Measurements from ENCODE around the gene TMCC1. TPM values are rescaled to one million over a fixed set of nuclear protein-coding genes. Genes with fewer than 3 reads are reported as not detected.

TMCC1 gene
- total RNA-seq, 2 experiments from 2014 or later: 17.6 to 17.8 TPM

DNA sequence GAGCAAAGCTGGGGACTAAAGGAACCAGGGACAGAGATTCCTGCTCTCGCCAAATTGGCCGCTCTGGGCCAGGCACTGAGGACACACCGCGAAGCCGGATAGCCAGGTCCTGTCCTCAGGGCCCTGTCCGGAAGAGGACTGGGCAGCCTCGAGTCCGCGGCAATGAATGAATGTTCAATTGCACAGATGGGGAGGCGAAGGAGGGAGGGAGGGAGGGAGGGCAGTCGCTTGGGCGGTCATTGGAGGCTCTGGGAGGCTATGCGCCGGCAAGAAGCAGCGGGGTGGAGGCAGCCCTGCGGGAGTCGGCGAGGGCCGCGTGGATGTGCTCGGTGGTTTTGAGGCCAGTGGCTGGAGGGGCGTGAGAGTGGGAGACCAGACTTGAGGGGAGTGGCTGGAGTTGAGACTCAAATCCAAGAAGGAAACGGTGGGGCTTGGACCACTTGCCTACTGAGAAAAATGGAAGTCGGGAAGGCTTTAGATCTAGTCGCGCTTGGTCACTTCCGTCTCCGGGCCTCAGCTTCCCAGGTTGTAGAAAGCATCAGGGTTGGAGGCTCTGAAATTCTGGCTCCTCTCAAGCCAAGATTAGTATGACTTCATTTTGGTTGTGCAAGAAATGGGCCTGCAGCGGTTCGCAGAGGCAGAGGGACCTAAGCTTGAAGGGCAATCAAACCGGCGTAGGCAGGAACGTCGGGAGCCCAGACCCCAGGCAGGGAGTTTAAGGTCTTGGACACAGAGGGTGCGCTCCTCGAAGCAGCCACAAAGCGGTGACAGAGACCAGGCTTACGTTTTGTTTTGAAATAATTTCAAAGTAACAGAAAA lies 266.0 kb downstream of the TMCC1 start:
- ATAC-seq: peak; percentile 46
- H3K27ac Mint-ChIP-seq: peak overlapping the region; percentile 77

DNA sequence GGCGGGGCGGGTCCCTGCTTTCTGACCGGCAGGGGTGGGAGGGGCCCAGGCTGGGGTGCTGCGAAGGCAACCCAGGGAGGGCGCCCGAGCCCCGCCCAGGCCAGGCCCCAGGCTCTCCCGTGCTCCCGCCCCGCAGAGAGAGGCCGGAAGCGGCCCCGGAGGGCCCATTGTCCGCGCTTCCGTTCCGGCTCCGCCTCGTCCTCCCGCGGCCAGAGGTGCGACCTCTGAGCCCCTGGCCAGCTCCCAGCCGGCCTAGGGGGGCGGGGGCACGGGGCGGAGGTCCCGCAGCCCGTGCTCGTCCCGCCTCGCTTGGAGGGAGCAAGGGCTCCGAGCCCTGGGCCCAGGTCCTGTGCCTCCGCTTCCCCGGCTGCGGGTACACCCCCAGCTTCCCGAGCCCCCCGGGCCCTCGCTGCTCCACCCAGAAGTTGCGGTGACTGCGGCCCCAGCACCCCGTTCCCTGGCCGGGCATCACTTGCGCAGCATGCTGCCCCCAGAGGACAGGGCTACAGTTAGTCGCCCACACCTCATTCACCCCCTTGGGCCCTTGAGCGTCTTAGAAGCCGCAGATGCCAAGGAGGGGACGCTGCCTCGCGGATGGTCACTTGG lies 266.7 kb downstream of the TMCC1 start:
- peaks cover 7% of the 10 kb centered on the region for H3K27me3 Mint-ChIP-seq
- H3K27ac Mint-ChIP-seq: peak overlapping the region; percentile 77
- peak overlapping the region; percentile 82 for H3K4me3 Mint-ChIP-seq
- DNase-seq: peak; percentile 85
- peaks cover 20% of the 10 kb centered on the region for H3K4me1 Mint-ChIP-seq
- ATAC-seq: peak; percentile 96
- H3K36me3 Mint-ChIP-seq: no peaks in the 10 kb centered on the region
- H3K9me3 Mint-ChIP-seq (ENCODE audit: low read depth): no peaks in the 10 kb centered on the region
- CTCF ChIA-PET: interaction anchor here (0.9 to 2.8 kb wide), 10 partner anchors 8 to 316 kb away, joined by 3 to 28 read pairs (median 3); no protein-coding TSS in a partner anchor

More for the DNA sequence above, 266.0 kb downstream of the TMCC1 start:
- DNase-seq: peak; percentile 78
- Mint-ChIP-seq H3K36me3 (no peaks in the 10 kb centered on the region), H3K9me3 (ENCODE audit: low read depth) (no peaks in the 10 kb centered on the region), H3K4me1 (peaks cover 20% of the 10 kb centered on the region), H3K4me3 (peak overlapping the region; percentile 82), H3K27me3 (peaks cover 7% of the 10 kb centered on the region)
- CTCF ChIA-PET: interaction anchor here (0.7 to 2.8 kb wide), 23 partner anchors 9 to 478 kb away, joined by 3 to 28 read pairs (median 3); partner anchors contain the start of genes IFT122 and MBD4

DNA sequence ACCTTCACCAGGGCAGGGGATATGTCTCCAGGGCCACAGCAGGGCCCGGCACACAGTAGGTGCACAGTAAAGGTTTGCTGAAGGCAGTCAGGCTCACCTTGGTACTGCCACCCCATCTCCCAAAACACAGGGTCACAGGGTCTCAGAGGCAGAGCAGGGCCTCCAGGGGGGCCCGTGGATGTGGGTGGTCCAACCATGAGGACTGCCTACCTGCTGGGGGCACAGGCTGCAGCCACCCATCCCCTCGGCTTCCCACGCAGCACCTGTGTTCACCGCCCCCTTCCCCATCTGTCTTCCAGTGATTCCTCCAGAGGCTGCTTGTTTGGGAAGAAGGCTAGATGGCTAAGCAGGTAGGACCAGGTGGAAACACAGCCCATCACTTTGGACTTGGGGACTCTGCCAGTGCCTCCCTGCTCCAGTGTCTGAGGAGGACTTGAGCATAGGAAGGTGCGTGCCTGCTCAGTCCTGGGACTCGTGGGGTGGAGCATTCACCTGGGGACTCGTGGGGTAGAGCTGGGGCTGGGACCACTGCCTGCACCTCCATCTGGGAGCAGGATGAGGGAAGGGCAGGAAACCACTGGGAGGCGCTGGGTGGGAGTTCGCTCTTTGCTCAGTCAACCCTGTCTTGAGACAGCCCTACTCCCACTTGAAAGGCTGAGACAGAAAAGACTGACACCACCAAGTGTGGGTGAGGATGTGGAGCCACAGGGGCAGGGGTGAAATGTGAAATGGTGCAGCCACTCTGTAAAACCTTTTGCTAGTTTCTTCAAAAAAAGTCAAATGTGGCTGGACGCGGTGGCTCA lies 268.2 kb downstream of the TMCC1 start:
- ATAC-seq (no peak), DNase-seq (no peak)
- Mint-ChIP-seq H3K27ac (no peak overlapping the region), H3K4me3 (no peak overlapping the region), H3K27me3 (peaks cover 7% of the 10 kb centered on the region), H3K4me1 (peaks cover 20% of the 10 kb centered on the region), H3K36me3 (no peaks in the 10 kb centered on the region), H3K9me3 (ENCODE audit: low read depth) (no peaks in the 10 kb centered on the region)
- CTCF ChIA-PET: interaction anchor here (0.7 to 2.8 kb wide), 2 partner anchors 134 to 152 kb away, joined by 3 to 28 read pairs; no protein-coding TSS in a partner anchor

GRCh38 chr3:129624347-129625071 lies 269.0 kb downstream of the TMCC1 start:
- Mint-ChIP-seq H3K27ac (no peak overlapping the region), H3K9me3 (ENCODE audit: low read depth) (no peaks in the 10 kb centered on the region), H3K4me1 (peaks cover 20% of the 10 kb centered on the region), H3K4me3 (no peak overlapping the region), H3K27me3 (peaks cover 7% of the 10 kb centered on the region), H3K36me3 (no peaks in the 10 kb centered on the region)
- DNase-seq (no peak), ATAC-seq (no peak)
- CTCF ChIA-PET: no interaction called here

DNA sequence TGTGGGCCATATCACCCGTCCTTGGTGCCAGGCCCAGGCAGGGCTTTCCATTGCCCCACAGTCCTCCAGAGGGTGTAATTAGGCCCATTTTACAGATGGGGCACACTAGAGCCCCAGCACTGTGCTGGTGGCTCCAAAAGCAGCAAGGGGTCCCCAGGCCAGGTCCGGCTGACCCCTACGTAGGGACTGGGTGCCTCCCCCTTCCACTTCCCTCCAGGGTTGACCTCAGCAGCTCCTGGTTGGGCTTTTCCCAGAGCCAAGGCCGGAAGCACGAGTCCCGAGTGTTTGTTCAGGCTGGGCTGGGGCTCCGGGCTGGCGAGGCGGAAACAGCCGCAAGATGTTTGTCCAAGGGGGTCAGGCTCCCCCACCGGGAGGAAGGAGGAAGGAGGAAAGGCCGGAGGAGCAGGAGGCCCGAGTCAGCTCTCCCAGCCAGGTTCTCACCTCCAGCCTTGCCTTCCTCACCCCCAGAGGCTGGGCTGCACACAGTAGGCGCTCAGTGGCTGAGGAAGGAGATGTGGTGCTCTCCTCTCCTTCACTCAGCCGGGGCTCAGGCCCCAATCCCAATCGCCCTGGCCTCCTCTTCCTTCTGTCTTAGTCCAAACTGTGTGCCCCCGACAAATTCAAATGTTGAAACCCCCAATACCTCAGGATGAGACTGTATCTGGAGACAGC lies 269.9 kb downstream of the TMCC1 start:
- no peaks in the 10 kb centered on the region for H3K9me3 Mint-ChIP-seq (ENCODE audit: low read depth)
- ATAC-seq (no peak), DNase-seq (no peak)
- H3K4me1 Mint-ChIP-seq: peaks cover 22% of the 10 kb centered on the region
- H3K4me3 Mint-ChIP-seq: no peak overlapping the region
- no peak overlapping the region for H3K27ac Mint-ChIP-seq
- H3K27me3 Mint-ChIP-seq: peaks cover 11% of the 10 kb centered on the region
- CTCF ChIA-PET: no interaction called here
- H3K36me3 Mint-ChIP-seq: no peaks in the 10 kb centered on the region

GRCh38 chr3:129622933-129623332 lies 270.6 kb downstream of the TMCC1 start:
- no peak overlapping the region for H3K4me3 Mint-ChIP-seq
- H3K27me3 Mint-ChIP-seq: peaks cover 9% of the 10 kb centered on the region
- CTCF ChIA-PET: no interaction called here
- ATAC-seq: no peak
- H3K9me3 Mint-ChIP-seq (ENCODE audit: low read depth): no peaks in the 10 kb centered on the region
- H3K36me3 Mint-ChIP-seq: no peaks in the 10 kb centered on the region
- DNase-seq: no peak
- no peak overlapping the region for H3K27ac Mint-ChIP-seq
- H3K4me1 Mint-ChIP-seq: peaks cover 21% of the 10 kb centered on the region

- no peak overlapping the region for H3K27ac Mint-ChIP-seq
- H3K4me3 Mint-ChIP-seq: no peak overlapping the region
- CTCF ChIA-PET: no interaction called here
- H3K27me3 Mint-ChIP-seq: peaks cover 9% of the 10 kb centered on the region
- peaks cover 16% of the 10 kb centered on the region for H3K4me1 Mint-ChIP-seq
- no peaks in the 10 kb centered on the region for H3K36me3 Mint-ChIP-seq
- H3K9me3 Mint-ChIP-seq (ENCODE audit: low read depth): no peaks in the 10 kb centered on the region
- DNase-seq (no peak), ATAC-seq (no peak)
Observed at GRCh38 chr3:129622226-129622874, 271.2 kb downstream of the TMCC1 start.

- Mint-ChIP-seq H3K27me3 (peaks cover 9% of the 10 kb centered on the region), H3K9me3 (ENCODE audit: low read depth) (no peaks in the 10 kb centered on the region), H3K27ac (no peak overlapping the region), H3K36me3 (no peaks in the 10 kb centered on the region), H3K4me1 (peaks cover 14% of the 10 kb centered on the region), H3K4me3 (no peak overlapping the region)
- ATAC-seq (no peak), DNase-seq (no peak)
- CTCF ChIA-PET: interaction anchor here (0.6 kb wide), 1 partner anchor 129 kb away, joined by 3 read pairs; no protein-coding TSS in a partner anchor
Observed at GRCh38 chr3:129621626-129622225, 271.8 kb downstream of the TMCC1 start.

DNA sequence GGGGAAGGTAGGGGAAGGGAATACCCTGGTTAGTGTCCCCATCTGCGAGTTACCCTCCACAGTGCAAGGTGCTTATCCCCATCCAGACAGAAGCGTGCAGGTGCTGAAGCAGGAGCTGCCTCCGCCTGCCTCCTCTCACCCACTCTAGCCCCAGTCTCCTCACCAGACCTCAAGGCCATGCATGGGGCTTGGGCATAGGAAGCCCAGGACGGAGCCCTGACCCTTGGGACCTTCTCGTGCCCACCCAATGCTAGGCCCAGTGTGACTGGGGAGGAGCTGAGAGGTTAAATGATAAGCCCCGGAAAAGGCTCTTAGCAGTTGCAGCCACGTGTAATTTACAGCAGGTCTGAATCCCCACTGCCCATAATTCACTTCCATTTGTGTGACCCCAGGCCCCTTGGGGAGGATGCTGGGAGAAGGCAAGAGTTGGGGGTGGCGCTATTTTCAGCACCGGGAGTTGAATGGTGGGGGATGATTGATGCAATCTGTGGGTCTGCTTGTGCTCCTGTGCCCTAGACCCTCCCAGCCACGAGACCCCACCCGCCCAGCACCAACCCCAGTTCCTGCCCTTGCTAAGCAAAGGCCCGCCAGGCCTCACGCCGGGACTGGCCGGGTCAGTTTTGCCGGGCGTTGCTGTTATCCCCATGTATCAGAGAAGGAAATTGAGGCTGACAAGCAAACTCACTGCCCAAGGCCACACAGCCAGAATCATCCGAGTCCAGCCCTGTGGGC lies 272.5 kb downstream of the TMCC1 start:
- Mint-ChIP-seq H3K9me3 (ENCODE audit: low read depth) (no peaks in the 10 kb centered on the region), H3K4me3 (no peak overlapping the region), H3K4me1 (peaks cover 8% of the 10 kb centered on the region), H3K27me3 (peaks cover 9% of the 10 kb centered on the region), H3K36me3 (no peaks in the 10 kb centered on the region), H3K27ac (no peak overlapping the region)
- no peak for ATAC-seq
- DNase-seq: no peak
- CTCF ChIA-PET: interaction anchor here (0.6 kb wide), 1 partner anchor 130 kb away, joined by 3 read pairs; no protein-coding TSS in a partner anchor

DNA sequence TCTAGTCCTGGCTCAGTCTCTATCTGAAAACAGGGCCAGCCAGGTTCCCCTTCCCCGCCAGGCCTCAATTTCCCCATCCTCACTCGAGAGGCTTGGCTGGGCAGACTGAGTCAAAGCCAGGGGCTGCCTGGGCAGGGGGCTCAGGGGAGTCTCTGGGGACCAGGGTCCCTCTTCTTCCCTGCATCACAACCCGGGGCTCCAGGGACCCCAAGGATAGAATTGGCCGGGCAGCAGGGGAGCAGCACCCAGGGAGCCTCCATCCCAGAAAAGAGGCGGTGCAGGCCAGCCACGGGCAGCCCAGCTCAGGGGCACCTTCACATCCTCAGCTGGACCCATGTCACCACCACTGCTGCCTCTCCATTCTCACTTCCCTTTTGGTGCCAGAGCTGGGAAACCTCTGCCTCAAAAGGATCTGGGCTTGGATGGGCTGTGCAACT lies 273.8 kb downstream of the TMCC1 start:
- ATAC-seq (no peak), DNase-seq (no peak)
- Mint-ChIP-seq H3K36me3 (no peaks in the 10 kb centered on the region), H3K27ac (no peak overlapping the region), H3K4me1 (peaks cover 5% of the 10 kb centered on the region), H3K27me3 (peaks cover 5% of the 10 kb centered on the region), H3K9me3 (ENCODE audit: low read depth) (no peaks in the 10 kb centered on the region), H3K4me3 (no peak overlapping the region)
- CTCF ChIA-PET: no interaction called here

DNA sequence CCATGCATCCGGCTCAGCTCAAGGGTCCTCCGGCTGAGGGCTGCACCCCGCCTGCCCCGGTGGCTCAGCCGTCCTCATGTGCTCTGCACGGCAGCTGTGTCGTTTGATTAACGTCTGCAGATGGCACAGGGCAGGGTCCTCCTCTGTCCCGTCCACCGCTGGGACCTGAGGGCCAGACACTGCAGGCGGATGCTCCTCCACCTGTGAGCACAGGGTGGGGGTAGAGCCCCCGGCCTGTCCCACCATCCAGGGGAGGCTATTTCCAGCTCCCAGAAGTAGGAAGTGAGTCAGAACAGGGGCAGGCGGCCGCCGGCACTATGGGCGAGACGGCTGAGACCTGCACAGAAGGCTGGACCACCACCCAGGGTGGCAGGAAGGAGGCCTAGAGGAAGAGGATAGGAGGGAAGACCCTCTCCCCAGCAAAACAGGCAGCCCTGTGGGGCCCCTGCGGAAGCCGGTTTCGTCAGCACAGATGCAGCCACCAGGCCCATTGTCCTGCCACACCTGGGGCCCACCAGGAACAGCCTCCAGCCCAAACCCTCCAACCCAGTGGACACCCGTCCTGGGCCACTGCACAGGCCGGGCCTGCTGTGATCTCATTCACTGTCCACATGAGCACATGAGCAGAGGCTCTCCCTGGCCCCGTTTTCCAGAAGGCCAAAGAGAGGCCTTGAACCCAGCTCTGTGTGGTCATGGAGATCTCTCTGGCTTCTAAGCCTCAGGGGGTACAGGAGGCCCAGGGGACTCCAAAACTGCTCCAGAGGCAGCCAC lies 274.4 kb downstream of the TMCC1 start:
- no peak overlapping the region for H3K27ac Mint-ChIP-seq

More for the DNA sequence above, 274.4 kb downstream of the TMCC1 start:
- Mint-ChIP-seq H3K4me1 (peaks cover 5% of the 10 kb centered on the region), H3K36me3 (no peaks in the 10 kb centered on the region), H3K4me3 (no peak overlapping the region), H3K27me3 (peaks cover 5% of the 10 kb centered on the region), H3K9me3 (ENCODE audit: low read depth) (no peaks in the 10 kb centered on the region)
- no peak for DNase-seq
- CTCF ChIA-PET: interaction anchor here (1.3 kb wide), 1 partner anchor 8 kb away, joined by 3 read pairs; no protein-coding TSS in a partner anchor
- ATAC-seq: no peak

Data from activated CD8-positive, alpha-beta memory T cell treated with anti-CD3 and anti-CD28 coated beads, Interleukin-2, amount 10 ng/mL, durations not matched to agents 7 days and 5 days (primary cell).